H1 (cell line): ENCODE data around the gene NEK9.

Experiments
- ATF3 ChIP-seq: IDR thresholded peaks from 2 replicates; pipeline ENCODE4 v1.6.1; 2011; ENCODE audit warnings: low read depth, mild to moderate bottlenecking, low read length; ENCODE audit not compliant: insufficient read depth
- CTCF ChIP-seq, 3 experiments: IDR thresholded peaks; 1 replicate in 2 of 3; 2 replicates in 1 of 3; pipeline versions ENCODE4 v1.5.1 to v1.6.1; 2011; ENCODE audit warnings: low read length in 3 of 3, mild to moderate bottlenecking in 3 of 3, inconsistent platforms in 2 of 3, low read depth in 1 of 3, moderate library complexity in 1 of 3; ENCODE audit not compliant: insufficient read depth in 1 of 3; ENCODE audit errors: control extremely low read depth in 1 of 3
- POLR2A ChIP-seq, 2 experiments: IDR thresholded peaks; 1 replicate in 1 of 2; 2 replicates in 1 of 2; pipeline ENCODE4 v1.6.1; 2011; ENCODE audit warnings: low read depth in 2 of 2, low read length in 2 of 2, mild to moderate bottlenecking in 2 of 2; ENCODE audit errors: control extremely low read depth in 1 of 2
- POLR2AphosphoS5 ChIP-seq: IDR thresholded peaks from 2 replicates; pipeline ENCODE4 v1.6.1; 2011; ENCODE audit warnings: low read depth, low read length
- RNF2 ChIP-seq: fragments of 200-900, 300-1000 bp; sonication (generic); IDR thresholded peaks from 2 replicates; pipeline ENCODE4 v1.7.1; 2016; ENCODE audit warnings: borderline replicate concordance, low read depth, mild to moderate bottlenecking, antibody characterized with exemption, low read length; ENCODE audit not compliant: poor library complexity, severe bottlenecking; ENCODE audit errors: missing control alignments
- SUZ12 ChIP-seq: fragments of 200-600 bp; sonication (generic); IDR thresholded peaks from 2 replicates; pipeline ENCODE4 v1.6.1; 2012; ENCODE audit warnings: mild to moderate bottlenecking, inconsistent platforms, low read length, moderate library complexity, mixed read lengths

- TF ChIP-seq POLR2AphosphoS5: no peak
- TF ChIP-seq CTCF (IDR thresholded peaks at IDR 0.05; ENCODE audit: control extremely low read depth in 1 of 3, insufficient read depth in 1 of 3, low read depth in 1 of 3, low read length in 3 of 3): no peak
- TF ChIP-seq SUZ12: no peak
- no peak for TF ChIP-seq POLR2A (IDR thresholded peaks at IDR 0.05; ENCODE audit: control extremely low read depth in 1 of 2, low read depth in 2 of 2, low read length in 2 of 2)
- no peak for TF ChIP-seq ATF3
- no peak for TF ChIP-seq RNF2
Observed at GRCh38 chr14:75088153-75088552, 38.7 kb downstream of the NEK9 start.
